PFSK-1 (cell line): Measurements from ENCODE around the gene IL4I1.

Experiments used
- POLR2AphosphoS5 ChIP-seq: IDR thresholded peaks from 2 replicates; pipeline ENCODE4 v1.6.1; 2012; ENCODE audit warnings: low read depth, mild to moderate bottlenecking, control low read depth, low read length, moderate library complexity
- SIN3A ChIP-seq: IDR thresholded peaks from 2 replicates; pipeline ENCODE4 v1.6.1; 2012; ENCODE audit warnings: mild to moderate bottlenecking, low read length, moderate library complexity, borderline replicate concordance; ENCODE audit not compliant: insufficient read depth
- TAF1 ChIP-seq: IDR thresholded peaks from 2 replicates; pipeline ENCODE4 v1.6.1; 2012; ENCODE audit warnings: low read length, control low read depth, borderline replicate concordance; ENCODE audit not compliant: insufficient read depth
- TF ChIP-seq, protein P1 (sequence below), 2 experiments: IDR thresholded peaks; 2 replicates each; pipeline versions ENCODE4 v1.6.1 to v1.8.0; 2011 to 2012; ENCODE audit warnings: low read depth in 2 of 2, low read length in 2 of 2, control low read depth in 1 of 2, inconsistent platforms in 1 of 2, mild to moderate bottlenecking in 1 of 2, moderate library complexity in 1 of 2; ENCODE audit not compliant: insufficient read depth in 1 of 2

DNA sequence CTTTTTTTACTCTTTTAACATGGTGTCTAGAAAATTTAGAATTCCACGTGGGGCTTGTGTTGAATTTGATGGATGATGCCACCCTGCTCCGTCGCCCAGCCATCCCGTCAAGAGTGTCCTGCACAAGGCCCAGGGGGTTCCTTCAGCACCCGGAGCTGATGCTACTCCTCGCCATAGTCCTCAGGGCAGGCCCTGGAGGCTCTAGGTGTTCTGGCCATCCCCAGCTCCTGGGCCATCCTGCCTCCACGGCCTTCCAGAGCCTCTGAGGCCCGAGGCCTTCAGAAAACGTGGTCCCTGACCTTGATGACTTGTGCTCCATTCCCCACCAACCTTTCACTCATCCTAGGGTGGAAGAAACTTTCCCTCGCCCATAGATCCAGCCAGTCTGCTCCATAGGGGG, 22.9 kb downstream of the IL4I1 start:
- TF ChIP-seq SIN3A (no peak), POLR2AphosphoS5 (no peak), TAF1 (no peak)
- TF ChIP-seq, protein P1, sequence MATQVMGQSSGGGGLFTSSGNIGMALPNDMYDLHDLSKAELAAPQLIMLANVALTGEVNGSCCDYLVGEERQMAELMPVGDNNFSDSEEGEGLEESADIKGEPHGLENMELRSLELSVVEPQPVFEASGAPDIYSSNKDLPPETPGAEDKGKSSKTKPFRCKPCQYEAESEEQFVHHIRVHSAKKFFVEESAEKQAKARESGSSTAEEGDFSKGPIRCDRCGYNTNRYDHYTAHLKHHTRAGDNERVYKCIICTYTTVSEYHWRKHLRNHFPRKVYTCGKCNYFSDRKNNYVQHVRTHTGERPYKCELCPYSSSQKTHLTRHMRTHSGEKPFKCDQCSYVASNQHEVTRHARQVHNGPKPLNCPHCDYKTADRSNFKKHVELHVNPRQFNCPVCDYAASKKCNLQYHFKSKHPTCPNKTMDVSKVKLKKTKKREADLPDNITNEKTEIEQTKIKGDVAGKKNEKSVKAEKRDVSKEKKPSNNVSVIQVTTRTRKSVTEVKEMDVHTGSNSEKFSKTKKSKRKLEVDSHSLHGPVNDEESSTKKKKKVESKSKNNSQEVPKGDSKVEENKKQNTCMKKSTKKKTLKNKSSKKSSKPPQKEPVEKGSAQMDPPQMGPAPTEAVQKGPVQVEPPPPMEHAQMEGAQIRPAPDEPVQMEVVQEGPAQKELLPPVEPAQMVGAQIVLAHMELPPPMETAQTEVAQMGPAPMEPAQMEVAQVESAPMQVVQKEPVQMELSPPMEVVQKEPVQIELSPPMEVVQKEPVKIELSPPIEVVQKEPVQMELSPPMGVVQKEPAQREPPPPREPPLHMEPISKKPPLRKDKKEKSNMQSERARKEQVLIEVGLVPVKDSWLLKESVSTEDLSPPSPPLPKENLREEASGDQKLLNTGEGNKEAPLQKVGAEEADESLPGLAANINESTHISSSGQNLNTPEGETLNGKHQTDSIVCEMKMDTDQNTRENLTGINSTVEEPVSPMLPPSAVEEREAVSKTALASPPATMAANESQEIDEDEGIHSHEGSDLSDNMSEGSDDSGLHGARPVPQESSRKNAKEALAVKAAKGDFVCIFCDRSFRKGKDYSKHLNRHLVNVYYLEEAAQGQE (IDR thresholded peaks at IDR 0.05; ENCODE audit: insufficient read depth in 1 of 2, low read depth in 2 of 2, low read length in 2 of 2) = no peak
